ENCODE results near the gene AP3S2. TPM values are rescaled to one million over a fixed set of nuclear protein-coding genes. Genes with fewer than 3 reads are reported as not detected.

AP3S2 gene
- total RNA-seq, 1 donor from 2014 or later = 46.9 TPM

Small RNAs within 50 kb of the gene (microRNA-seq; reads per million reads assigned to microRNA genes)
- not detected for gene MIR5009
- not detected for gene MIR5094

Other genes starting within 250 kb of the AP3S2 start
- 2.2 TPM for gene KIF7, start 238.5 kb downstream of the AP3S2 start, total RNA-seq
- 17.6 TPM for gene PLIN1, start 214.6 kb downstream of the AP3S2 start, total RNA-seq
- gene PEX11A, start 203.2 kb downstream of the AP3S2 start, total RNA-seq = 13.7 TPM
- gene WDR93, start 203.2 kb downstream of the AP3S2 start, total RNA-seq = not detected
- 7.4 TPM for gene MESP1, start 142.7 kb downstream of the AP3S2 start, total RNA-seq
- gene MESP2, start 117.7 kb downstream of the AP3S2 start, total RNA-seq = 0.51 TPM
- 9.4 TPM for gene ANPEP, start 79.1 kb downstream of the AP3S2 start, total RNA-seq
- gene ARPIN, start 19.0 kb upstream of the AP3S2 start, total RNA-seq = 12.0 TPM
- 5.4 TPM for gene ZNF710, start 107.3 kb upstream of the AP3S2 start, total RNA-seq
- gene IDH2, start 208.5 kb upstream of the AP3S2 start, total RNA-seq = 1,173 TPM